HFFc6 (cell line): ENCODE measurements around the gene IL23A. TPM values are rescaled to one million over a fixed set of nuclear protein-coding genes. Genes with fewer than 3 reads are reported as not detected.

ENCODE experiments used
- DNase-seq: peaks from one replicate; pipeline ENCODE4 v3.0.0-alpha.2; 2018
- H3K27ac Mint-ChIP-seq: 2 replicates; pipeline ENCODE4 v1.8.0; 2020; ENCODE audit warnings: mild to moderate bottlenecking, mixed read lengths
- H3K27me3 Mint-ChIP-seq: 2 replicates; pipeline ENCODE4 v1.8.0; 2021; ENCODE audit warnings: mild to moderate bottlenecking, moderate library complexity, mixed read lengths; ENCODE audit not compliant: insufficient read depth
- H3K36me3 Mint-ChIP-seq: 2 replicates; pipeline ENCODE4 v1.8.0; 2021; ENCODE audit warnings: low read depth, mixed read lengths
- H3K4me1 Mint-ChIP-seq: 2 replicates; pipeline ENCODE4 v1.8.0; 2020; ENCODE audit warnings: low read depth, mixed read lengths
- H3K4me3 Mint-ChIP-seq: 2 replicates; pipeline ENCODE4 v1.8.0; 2020; ENCODE audit warnings: mild to moderate bottlenecking, moderate library complexity, mixed read lengths
- H3K9me3 Mint-ChIP-seq: 2 replicates; pipeline ENCODE4 v1.8.0; 2020; ENCODE audit warnings: mild to moderate bottlenecking, mixed read lengths
- CTCF ChIP-seq: fragments of 200-600 bp; sonication (generic); IDR thresholded peaks from 2 replicates; pipeline ENCODE4 v1.5.0; 2021; ENCODE audit warnings: antibody characterized with exemption, mild to moderate bottlenecking
- total RNA-seq, 6 experiments: library from RNA; stranded (reverse); fragmentation: NEBNext Ultra II Directional; extraction: Animal tissue kit (Norgen Biotek cat#: 25700); gene quantifications; 2 replicates in 1 of 6; 3 replicates in 5 of 6; pipeline ENCODE4 v1.2.3, GENCODE V29; 2021

IL23A gene
- total RNA-seq, 6 experiments from 2014 or later: 0.38 TPM; not detected in 5

GRCh38 chr12:56307221-56307965 is 31.3 kb upstream of the IL23A start:
- Mint-ChIP-seq H3K4me3 (no peak overlapping the region), H3K27ac (no peak overlapping the region), H3K9me3 (no peaks in the 10 kb centered on the region), H3K27me3 (no peaks in the 10 kb centered on the region), H3K4me1 (peaks cover under 1% of the 10 kb centered on the region), H3K36me3 (peaks cover 21% of the 10 kb centered on the region)
- TF ChIP-seq CTCF: no peak
- no peak for DNase-seq

GRCh38 chr12:56308714-56309113 is 30.0 kb upstream of the IL23A start:
- no peak overlapping the region for H3K4me3 Mint-ChIP-seq
- H3K36me3 Mint-ChIP-seq: peaks cover 21% of the 10 kb centered on the region
- H3K4me1 Mint-ChIP-seq: no peaks in the 10 kb centered on the region

GRCh38 chr12:56311003-56311402 is 27.7 kb upstream of the IL23A start:
- no peak overlapping the region for H3K4me3 Mint-ChIP-seq
- peaks cover 27% of the 10 kb centered on the region for H3K36me3 Mint-ChIP-seq
- no peak for DNase-seq
- H3K27ac Mint-ChIP-seq: no peak overlapping the region
- no peaks in the 10 kb centered on the region for H3K9me3 Mint-ChIP-seq
- TF ChIP-seq CTCF: no peak
- no peaks in the 10 kb centered on the region for H3K27me3 Mint-ChIP-seq
- H3K4me1 Mint-ChIP-seq: peaks cover 8% of the 10 kb centered on the region; the same call in 1 of the 2 replicates

More at GRCh38 chr12:56308714-56309113, 30.0 kb upstream of the IL23A start:
- TF ChIP-seq CTCF: no peak
- Mint-ChIP-seq H3K27me3 (no peaks in the 10 kb centered on the region), H3K27ac (no peak overlapping the region), H3K9me3 (no peaks in the 10 kb centered on the region)
- DNase-seq: no peak

GRCh38 chr12:56315249-56315621 is 23.4 kb upstream of the IL23A start:
- peaks cover 20% of the 10 kb centered on the region for H3K36me3 Mint-ChIP-seq
- H3K4me1 Mint-ChIP-seq: peaks cover 8% of the 10 kb centered on the region; the same call in 1 of the 2 replicates
- H3K27me3 Mint-ChIP-seq: no peaks in the 10 kb centered on the region; the same call in 1 of the 2 replicates
- peak overlapping the region; percentile 99 for H3K4me3 Mint-ChIP-seq
- H3K9me3 Mint-ChIP-seq: no peaks in the 10 kb centered on the region
- peak overlapping the region; percentile 98 for H3K27ac Mint-ChIP-seq
- no peak for TF ChIP-seq CTCF
- DNase-seq: no peak

GRCh38 chr12:56315622-56316473 is 22.8 kb upstream of the IL23A start, which contains the start of gene CNPY2:
Gene CNPY2, minus strand, starts transcription at chr12:56315988. Its CDS starts 771 bp downstream, at chr12:56315217.
- peaks cover 18% of the 10 kb centered on the region; the same call in 1 of the 2 replicates for H3K36me3 Mint-ChIP-seq
- peak within 1 kb of the TSS; percentile 99 for H3K4me3 Mint-ChIP-seq
- peak; percentile 68 for TF ChIP-seq CTCF
- H3K27me3 Mint-ChIP-seq: no peaks in the 10 kb centered on the region; the same call in 1 of the 2 replicates
- H3K9me3 Mint-ChIP-seq: no peaks in the 10 kb centered on the region
- peak; percentile 98 for DNase-seq
- peaks cover 8% of the 10 kb centered on the region; the same call in 1 of the 2 replicates for H3K4me1 Mint-ChIP-seq
- peak within 1 kb of the TSS; percentile 98 for H3K27ac Mint-ChIP-seq
